Upper lobe of left lung (tissue), 4 donors: ENCODE results near the gene TCEA3.

Source experiments
- CTCF ChIP-seq, 6 experiments: fragments of 450-650 bp in 4 of 6; fragments of 200-600 bp in 2 of 6; sonication (generic) in 2 of 6; IDR thresholded peaks; one replicate each; pipeline ENCODE4 v1.5.1; 2016 to 2019; ENCODE audit warnings: antibody characterized with exemption in 6 of 6
- POLR2A ChIP-seq, 4 donors: fragments of 450-650 bp; IDR thresholded peaks; one replicate each; pipeline ENCODE4 v1.5.1; 2016 to 2017; ENCODE audit warnings: antibody characterized with exemption in 4 of 4, mild to moderate bottlenecking in 2 of 4
- POLR2AphosphoS5 ChIP-seq, 2 donors: sonication (generic); formaldehyde crosslinking; IDR thresholded peaks; one replicate each; pipeline ENCODE4 v1.5.1; 2017; ENCODE audit warnings: antibody characterized with exemption in 2 of 2

GRCh38 chr1:23453455-23454000 is 29.0 kb upstream of the TCEA3 start:
- TF ChIP-seq CTCF (IDR thresholded peaks at IDR 0.05), result no peak
- no peak for TF ChIP-seq POLR2AphosphoS5 (IDR thresholded peaks at IDR 0.05)
- TF ChIP-seq POLR2A (IDR thresholded peaks at IDR 0.05), result no peak
